ENCODE results near the gene PGLYRP1. TPM values are rescaled to one million over a fixed set of nuclear protein-coding genes. Genes with fewer than 3 reads are reported as not detected.
A peak's percentile ranks its signal among the peaks of the same experiment; 100 is the strongest.

The PGLYRP1 gene
- total and polyA plus RNA-seq, 2 of the 13 experiments (the other 11 are each of a cell fraction or from before 2014, with no cell fraction given): not detected

DNA sequence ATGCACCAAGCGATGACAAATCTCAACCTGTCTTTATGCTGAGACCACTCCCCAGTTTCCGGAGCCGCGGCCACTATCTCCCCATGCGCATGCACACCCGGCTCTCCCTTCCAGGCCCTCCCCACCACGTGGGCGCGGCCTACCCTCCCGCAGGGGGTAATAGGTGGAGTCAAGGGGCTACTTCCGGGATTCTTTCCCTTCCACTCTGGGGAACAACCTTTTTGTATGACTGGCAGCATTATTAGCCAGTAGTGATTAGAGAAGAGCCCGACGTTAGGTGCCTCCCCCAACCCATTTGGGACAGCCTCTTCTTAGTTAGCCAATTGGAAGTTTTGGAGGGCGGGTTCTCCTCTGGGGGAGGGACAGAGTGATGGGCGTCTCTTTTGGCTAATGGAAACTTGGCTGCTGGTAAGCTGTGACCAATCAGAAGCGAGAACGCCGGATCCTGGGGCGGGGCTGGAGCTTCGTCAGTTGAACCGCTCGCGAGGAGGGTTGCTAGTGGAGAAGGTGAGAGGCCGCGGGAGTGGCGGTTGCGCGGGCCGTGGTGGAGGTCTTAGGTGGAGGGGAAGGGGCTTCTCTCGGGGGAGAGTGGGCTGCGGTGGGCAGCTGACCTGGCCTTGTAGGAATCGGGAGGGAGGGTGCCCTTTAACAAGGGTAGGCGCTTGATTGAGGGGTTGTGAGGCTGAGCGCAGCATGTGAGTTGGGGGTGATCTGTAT is 27.7 kb downstream of the PGLYRP1 start, which contains the start of gene CCDC61 (continued):
- TF ChIP-seq GABPA (IDR thresholded peaks at IDR 0.05; ENCODE audit: low read depth, low read length) (peak; percentile 38; the same call in 1 of the 2 replicates), GABPA (CRISPR knock-in tag; IDR thresholded peaks at IDR 0.05; ENCODE audit: low read depth) (peak; percentile 84), HES4 (CRISPR knock-in tag; IDR thresholded peaks at IDR 0.05; ENCODE audit: borderline replicate concordance) (no peak; the same call in 1 of the 2 replicates), FOXK1 (CRISPR knock-in tag; IDR thresholded peaks at IDR 0.05; ENCODE audit: borderline replicate concordance, low read depth) (0 out of 2 replicates have a peak, but pooled peaks have one; percentile 41), ZNF674 (CRISPR knock-in tag; IDR thresholded peaks at IDR 0.05; ENCODE audit: low read depth) (no peak), ZNF790 (CRISPR knock-in tag; IDR thresholded peaks at IDR 0.05; ENCODE audit: borderline replicate concordance) (no peak), NR2C2 (CRISPR knock-in tag; IDR thresholded peaks at IDR 0.05; ENCODE audit: borderline replicate concordance) (peak; percentile 67; the same call in 1 of the 2 replicates), DMAP1 (CRISPR knock-in tag; IDR thresholded peaks at IDR 0.05) (peak; percentile 44; the same call in 1 of the 2 replicates), CREM (IDR thresholded peaks at IDR 0.05) (peak; percentile 87), CREM (CRISPR knock-in tag; IDR thresholded peaks at IDR 0.05) (no peak), RBM39 (IDR thresholded peaks at IDR 0.05; ENCODE audit: low read depth, low read length, poor library complexity, severe bottlenecking) (peak; percentile 77), ZBTB8A (CRISPR knock-in tag; IDR thresholded peaks at IDR 0.05; ENCODE audit: borderline replicate concordance, low read depth) (no peak), ZFYVE20 (CRISPR knock-in tag; IDR thresholded peaks at IDR 0.05; ENCODE audit: borderline replicate concordance, low read depth) (no peak), SALL2 (CRISPR knock-in tag; IDR thresholded peaks at IDR 0.05) (peak; percentile 67; the same call in 1 of the 2 replicates), PCBP2 (optimal IDR thresholded peaks at IDR 0.05; ENCODE audit: low read depth, low read length, poor library complexity, severe bottlenecking) (no peak), ZSCAN25 (CRISPR knock-in tag; IDR thresholded peaks at IDR 0.05) (0 out of 2 replicates have a peak, but pooled peaks have one; percentile 52), ZFY (CRISPR knock-in tag; IDR thresholded peaks at IDR 0.05) (peak; percentile 73), RAD21 (CRISPR knock-in tag; IDR thresholded peaks at IDR 0.05) (no peak), SALL1 (CRISPR knock-in tag; IDR thresholded peaks at IDR 0.05) (0 out of 2 replicates have a peak, but pooled peaks have one; percentile 42), SMAD9 (CRISPR knock-in tag; IDR thresholded peaks at IDR 0.05) (no peak), ZNF557 (CRISPR knock-in tag; IDR thresholded peaks at IDR 0.05) (no peak)
- TF ChIP-seq, protein P1, sequence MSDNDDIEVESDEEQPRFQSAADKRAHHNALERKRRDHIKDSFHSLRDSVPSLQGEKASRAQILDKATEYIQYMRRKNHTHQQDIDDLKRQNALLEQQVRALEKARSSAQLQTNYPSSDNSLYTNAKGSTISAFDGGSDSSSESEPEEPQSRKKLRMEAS (IDR thresholded peaks at IDR 0.05): peak; percentile 94
- TF ChIP-seq, protein P2, sequence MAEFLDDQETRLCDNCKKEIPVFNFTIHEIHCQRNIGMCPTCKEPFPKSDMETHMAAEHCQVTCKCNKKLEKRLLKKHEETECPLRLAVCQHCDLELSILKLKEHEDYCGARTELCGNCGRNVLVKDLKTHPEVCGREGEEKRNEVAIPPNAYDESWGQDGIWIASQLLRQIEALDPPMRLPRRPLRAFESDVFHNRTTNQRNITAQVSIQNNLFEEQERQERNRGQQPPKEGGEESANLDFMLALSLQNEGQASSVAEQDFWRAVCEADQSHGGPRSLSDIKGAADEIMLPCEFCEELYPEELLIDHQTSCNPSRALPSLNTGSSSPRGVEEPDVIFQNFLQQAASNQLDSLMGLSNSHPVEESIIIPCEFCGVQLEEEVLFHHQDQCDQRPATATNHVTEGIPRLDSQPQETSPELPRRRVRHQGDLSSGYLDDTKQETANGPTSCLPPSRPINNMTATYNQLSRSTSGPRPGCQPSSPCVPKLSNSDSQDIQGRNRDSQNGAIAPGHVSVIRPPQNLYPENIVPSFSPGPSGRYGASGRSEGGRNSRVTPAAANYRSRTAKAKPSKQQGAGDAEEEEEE (CRISPR knock-in tag; IDR thresholded peaks at IDR 0.05; ENCODE audit: borderline replicate concordance): no peak
- TF ChIP-seq, protein P3, sequence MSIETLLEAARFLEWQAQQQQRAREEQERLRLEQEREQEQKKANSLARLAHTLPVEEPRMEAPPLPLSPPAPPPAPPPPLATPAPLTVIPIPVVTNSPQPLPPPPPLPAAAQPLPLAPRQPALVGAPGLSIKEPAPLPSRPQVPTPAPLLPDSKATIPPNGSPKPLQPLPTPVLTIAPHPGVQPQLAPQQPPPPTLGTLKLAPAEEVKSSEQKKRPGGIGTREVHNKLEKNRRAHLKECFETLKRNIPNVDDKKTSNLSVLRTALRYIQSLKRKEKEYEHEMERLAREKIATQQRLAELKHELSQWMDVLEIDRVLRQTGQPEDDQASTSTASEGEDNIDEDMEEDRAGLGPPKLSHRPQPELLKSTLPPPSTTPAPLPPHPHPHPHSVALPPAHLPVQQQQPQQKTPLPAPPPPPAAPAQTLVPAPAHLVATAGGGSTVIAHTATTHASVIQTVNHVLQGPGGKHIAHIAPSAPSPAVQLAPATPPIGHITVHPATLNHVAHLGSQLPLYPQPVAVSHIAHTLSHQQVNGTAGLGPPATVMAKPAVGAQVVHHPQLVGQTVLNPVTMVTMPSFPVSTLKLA (IDR thresholded peaks at IDR 0.05): peak; percentile 96
- TF ChIP-seq, protein P4, sequence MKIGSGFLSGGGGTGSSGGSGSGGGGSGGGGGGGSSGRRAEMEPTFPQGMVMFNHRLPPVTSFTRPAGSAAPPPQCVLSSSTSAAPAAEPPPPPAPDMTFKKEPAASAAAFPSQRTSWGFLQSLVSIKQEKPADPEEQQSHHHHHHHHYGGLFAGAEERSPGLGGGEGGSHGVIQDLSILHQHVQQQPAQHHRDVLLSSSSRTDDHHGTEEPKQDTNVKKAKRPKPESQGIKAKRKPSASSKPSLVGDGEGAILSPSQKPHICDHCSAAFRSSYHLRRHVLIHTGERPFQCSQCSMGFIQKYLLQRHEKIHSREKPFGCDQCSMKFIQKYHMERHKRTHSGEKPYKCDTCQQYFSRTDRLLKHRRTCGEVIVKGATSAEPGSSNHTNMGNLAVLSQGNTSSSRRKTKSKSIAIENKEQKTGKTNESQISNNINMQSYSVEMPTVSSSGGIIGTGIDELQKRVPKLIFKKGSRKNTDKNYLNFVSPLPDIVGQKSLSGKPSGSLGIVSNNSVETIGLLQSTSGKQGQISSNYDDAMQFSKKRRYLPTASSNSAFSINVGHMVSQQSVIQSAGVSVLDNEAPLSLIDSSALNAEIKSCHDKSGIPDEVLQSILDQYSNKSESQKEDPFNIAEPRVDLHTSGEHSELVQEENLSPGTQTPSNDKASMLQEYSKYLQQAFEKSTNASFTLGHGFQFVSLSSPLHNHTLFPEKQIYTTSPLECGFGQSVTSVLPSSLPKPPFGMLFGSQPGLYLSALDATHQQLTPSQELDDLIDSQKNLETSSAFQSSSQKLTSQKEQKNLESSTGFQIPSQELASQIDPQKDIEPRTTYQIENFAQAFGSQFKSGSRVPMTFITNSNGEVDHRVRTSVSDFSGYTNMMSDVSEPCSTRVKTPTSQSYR (CRISPR knock-in tag; IDR thresholded peaks at IDR 0.05; ENCODE audit: borderline replicate concordance): no peak

Data from HepG2 (cell line).